ENCODE data around the gene GALT. TPM values are rescaled to one million over a fixed set of nuclear protein-coding genes. Genes with fewer than 3 reads are reported as not detected.

Gene GALT
- total RNA-seq, 1 donor from 2014 or later: 35.5 TPM

- H3K4me1 Mint-ChIP-seq (ENCODE audit: low read depth): peaks cover 28% of the 10 kb centered on the region
- no peak overlapping the region for H3K4me3 Mint-ChIP-seq (ENCODE audit: unreplicated experiment)
- no peaks in the 10 kb centered on the region for H3K27me3 Mint-ChIP-seq (ENCODE audit: low read depth)
- no peak overlapping the region for H3K27ac Mint-ChIP-seq (ENCODE audit: unreplicated experiment)
- no peaks in the 10 kb centered on the region for H3K9me3 Mint-ChIP-seq (ENCODE audit: low read depth)
- no peak for TF ChIP-seq CTCF (IDR thresholded peaks at IDR 0.05)
- H3K36me3 Mint-ChIP-seq (ENCODE audit: low read depth): no peaks in the 10 kb centered on the region
- no peak for DNase-seq (ENCODE audit: low spot score)
These were observed 3.8 kb upstream of the GALT start for GRCh38 chr9:34642679-34643078.

- Mint-ChIP-seq H3K4me1 (ENCODE audit: low read depth) (peaks cover 27% of the 10 kb centered on the region), H3K36me3 (ENCODE audit: low read depth) (peaks cover 9% of the 10 kb centered on the region), H3K27me3 (ENCODE audit: low read depth) (no peaks in the 10 kb centered on the region), H3K4me3 (ENCODE audit: unreplicated experiment) (no peak overlapping the region), H3K9me3 (ENCODE audit: low read depth) (no peaks in the 10 kb centered on the region), H3K27ac (ENCODE audit: unreplicated experiment) (no peak overlapping the region)
- TF ChIP-seq CTCF (IDR thresholded peaks at IDR 0.05): no peak
- DNase-seq (ENCODE audit: low spot score): no peak
These were observed 1.6 kb upstream of the GALT start for GRCh38 chr9:34644766-34645314.

- H3K27me3 Mint-ChIP-seq (ENCODE audit: low read depth): no peaks in the 10 kb centered on the region
- no peaks in the 10 kb centered on the region for H3K9me3 Mint-ChIP-seq (ENCODE audit: low read depth)
- peaks cover 42% of the 10 kb centered on the region for H3K4me1 Mint-ChIP-seq (ENCODE audit: low read depth)
- no peak for DNase-seq (ENCODE audit: low spot score)
- TF ChIP-seq CTCF (IDR thresholded peaks at IDR 0.05): no peak
- H3K27ac Mint-ChIP-seq (ENCODE audit: unreplicated experiment): peak overlapping the region; percentile 91
- H3K36me3 Mint-ChIP-seq (ENCODE audit: low read depth): peaks cover 9% of the 10 kb centered on the region
- H3K4me3 Mint-ChIP-seq (ENCODE audit: unreplicated experiment): peak overlapping the region; percentile 84
These were observed 569 bp downstream of the GALT start for GRCh38 chr9:34647084-34647403.

GRCh38 chr9:34647651-34648050 is 1.2 kb downstream of the GALT start:
- no peak for DNase-seq (ENCODE audit: low spot score)
- Mint-ChIP-seq H3K9me3 (ENCODE audit: low read depth) (no peaks in the 10 kb centered on the region), H3K27me3 (ENCODE audit: low read depth) (no peaks in the 10 kb centered on the region), H3K27ac (ENCODE audit: unreplicated experiment) (peak overlapping the region; percentile 59), H3K4me3 (ENCODE audit: unreplicated experiment) (peak overlapping the region; percentile 84), H3K4me1 (ENCODE audit: low read depth) (peaks cover 48% of the 10 kb centered on the region), H3K36me3 (ENCODE audit: low read depth) (peaks cover 9% of the 10 kb centered on the region)
- TF ChIP-seq CTCF (IDR thresholded peaks at IDR 0.05): no peak

GRCh38 chr9:34648673-34649072 is 2.2 kb downstream of the GALT start:
- H3K4me1 Mint-ChIP-seq (ENCODE audit: low read depth): peaks cover 58% of the 10 kb centered on the region

More at GRCh38 chr9:34648673-34649072, 2.2 kb downstream of the GALT start:
- Mint-ChIP-seq H3K4me3 (ENCODE audit: unreplicated experiment) (no peak overlapping the region), H3K27ac (ENCODE audit: unreplicated experiment) (no peak overlapping the region), H3K27me3 (ENCODE audit: low read depth) (no peaks in the 10 kb centered on the region), H3K9me3 (ENCODE audit: low read depth) (no peaks in the 10 kb centered on the region), H3K36me3 (ENCODE audit: low read depth) (peaks cover 9% of the 10 kb centered on the region)
- TF ChIP-seq CTCF (IDR thresholded peaks at IDR 0.05): no peak
- no peak for DNase-seq (ENCODE audit: low spot score)

Data from chondrocyte (in vitro differentiated cells).